Epithelial cell of esophagus (primary cell): ENCODE measurements around the gene NPIPA1.
"Not testable (repeated sequence)": the region's sequence is repeated elsewhere in the genome, so short reads cannot be mapped to it uniquely, and the experiment has no call there.

Source experiments
- DNase-seq: peaks from one replicate; pipeline ENCODE4 v3.0.0; 2010; ENCODE audit warnings: low read depth
- H3K4me3 ChIP-seq: 2 replicates; pipeline ENCODE4 v1.5.1; 2011; ENCODE audit warnings: mild to moderate bottlenecking, low read length, control low read depth
- TF ChIP-seq, protein P1 (sequence below): IDR thresholded peaks from 2 replicates; pipeline ENCODE4 v1.5.1; 2011; ENCODE audit warnings: low read depth, mild to moderate bottlenecking, low read length, control low read depth, inconsistent platforms; ENCODE audit not compliant: insufficient read depth; ENCODE audit errors: missing control alignments

The NPIPA1 gene

DNA sequence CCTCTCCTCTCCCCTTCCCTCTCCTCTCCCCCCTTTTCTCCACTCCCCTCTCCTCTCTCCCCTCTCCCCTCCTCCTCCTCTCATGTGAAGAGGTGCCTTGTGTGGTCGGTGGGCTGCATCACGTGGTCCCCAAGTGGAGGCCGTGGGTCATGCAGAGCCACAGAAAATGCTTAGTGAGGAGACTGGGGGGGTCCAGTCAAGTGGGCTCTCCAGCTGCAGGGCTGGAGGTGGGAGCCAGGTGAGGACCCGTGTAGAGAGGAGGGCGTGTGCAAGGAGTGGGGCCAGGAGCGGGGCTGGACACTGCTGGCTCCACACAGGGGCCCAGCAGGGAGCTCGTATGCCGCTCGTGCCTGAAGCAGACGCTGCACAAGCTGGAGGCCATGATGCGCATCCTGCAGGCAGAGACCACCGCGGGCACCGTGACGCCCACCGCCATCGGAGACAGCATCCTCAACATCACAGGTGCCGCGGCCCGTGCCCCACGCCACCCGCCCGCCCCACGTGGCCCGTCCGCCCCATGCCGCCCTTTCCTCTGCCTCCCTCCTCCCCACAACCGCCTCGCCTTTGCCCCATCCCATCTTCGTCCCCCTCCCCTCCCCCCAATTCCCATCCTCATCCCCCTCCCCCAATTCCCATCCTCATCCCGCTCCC is 9.1 kb upstream of the NPIPA1 start:
- not testable (repeated sequence) for H3K4me3 ChIP-seq
- peak; percentile 2 for DNase-seq

DNA sequence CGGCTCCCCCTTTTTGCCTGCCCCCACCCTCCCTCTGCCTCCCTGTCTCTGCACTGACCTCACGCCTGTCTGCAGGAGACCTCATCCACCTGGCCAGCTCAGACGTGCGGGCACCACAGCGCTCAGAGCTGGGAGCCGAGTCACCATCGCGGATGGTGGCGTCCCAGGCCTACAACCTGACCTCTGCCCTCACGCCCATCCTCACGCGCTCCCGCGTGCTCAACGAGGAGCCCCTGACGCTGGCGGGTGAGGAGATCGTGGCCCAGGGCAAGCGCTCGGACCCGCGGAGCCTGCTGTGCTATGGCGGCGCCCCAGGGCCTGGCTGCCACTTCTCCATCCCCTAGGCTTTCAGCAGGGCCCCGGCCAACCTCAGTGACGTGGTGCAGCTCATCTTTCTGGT is 8.1 kb upstream of the NPIPA1 start:
- not testable (repeated sequence) for DNase-seq

DNA sequence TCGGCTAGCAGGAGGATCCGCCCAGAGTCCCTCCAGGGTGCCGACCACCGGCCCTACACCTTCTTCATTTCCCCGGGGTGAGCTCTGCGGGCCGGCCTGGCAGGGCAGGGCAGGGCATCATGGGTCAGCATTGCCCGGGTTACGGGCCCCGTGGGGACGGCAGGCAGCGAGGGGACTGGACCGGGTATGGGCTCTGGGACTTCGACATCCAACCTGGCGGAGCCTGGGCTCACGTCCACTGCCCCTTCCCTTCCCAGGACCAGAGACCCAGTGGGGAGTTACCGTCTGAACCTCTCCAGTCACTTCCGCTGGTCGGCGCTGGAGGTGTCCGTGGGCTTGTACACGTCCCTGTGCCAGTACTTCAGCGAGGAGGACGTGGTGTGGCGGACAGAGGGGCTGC is 7.0 kb upstream of the NPIPA1 start:
- not testable (repeated sequence) for DNase-seq, H3K4me3 ChIP-seq

More for the DNA sequence above, 8.1 kb upstream of the NPIPA1 start:
- H3K4me3 ChIP-seq: not testable (repeated sequence)

DNA sequence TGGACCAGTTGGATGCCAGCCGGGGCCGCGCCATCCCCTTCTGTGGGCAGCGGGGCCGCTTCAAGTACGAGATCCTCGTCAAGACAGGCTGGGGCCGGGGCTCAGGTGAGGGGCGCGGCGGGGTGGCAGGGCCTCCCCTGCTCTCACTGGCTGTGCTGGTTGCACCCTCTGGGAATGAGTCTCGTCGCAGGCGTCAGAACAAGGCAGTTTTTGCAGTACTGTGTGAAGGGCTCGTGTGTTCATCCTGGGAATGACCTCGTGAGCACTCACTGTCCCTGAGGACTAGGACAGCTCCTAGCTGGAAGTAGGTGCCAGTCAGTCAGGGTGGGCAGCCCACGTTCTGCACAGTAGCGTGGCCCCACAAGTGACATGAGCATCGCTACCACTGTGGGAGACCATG is 6.3 kb upstream of the NPIPA1 start:
- H3K4me3 ChIP-seq, DNase-seq: not testable (repeated sequence)

DNA sequence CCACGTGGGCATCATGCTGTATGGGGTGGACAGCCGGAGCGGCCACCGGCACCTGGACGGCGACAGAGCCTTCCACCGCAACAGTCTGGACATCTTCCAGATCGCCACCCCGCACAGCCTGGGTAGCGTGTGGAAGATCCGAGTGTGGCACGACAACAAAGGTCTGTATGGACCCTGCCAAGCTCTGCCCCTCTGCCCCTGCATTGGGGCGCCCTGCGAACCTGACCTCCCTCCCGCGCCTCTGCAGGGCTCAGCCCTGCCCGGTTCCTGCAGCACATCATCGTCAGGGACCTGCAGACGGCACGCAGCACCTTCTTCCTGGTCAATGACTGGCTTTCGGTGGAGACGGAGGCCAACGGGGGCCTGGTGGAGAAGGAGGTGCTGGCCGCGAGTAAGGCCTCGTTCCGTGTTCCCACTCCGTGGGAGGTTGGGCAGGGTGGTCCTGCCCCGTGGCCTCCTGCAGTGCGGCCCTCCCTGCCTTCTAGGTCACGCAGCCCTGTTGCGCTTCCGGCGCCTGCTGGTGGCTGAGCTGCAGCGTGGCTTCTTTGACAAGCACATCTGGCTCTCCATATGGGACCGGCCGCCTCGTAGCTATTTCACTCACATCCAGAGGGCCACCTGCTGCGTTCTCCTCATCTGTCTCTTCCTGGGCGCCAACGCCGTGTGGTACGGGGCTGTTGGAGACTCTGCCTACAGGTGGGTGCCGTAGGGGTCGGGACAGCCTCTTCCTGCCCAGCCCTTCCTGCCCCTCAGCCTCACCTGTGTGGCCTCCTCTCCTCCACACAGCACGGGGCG is 4.5 kb upstream of the NPIPA1 start:
- DNase-seq: not testable (repeated sequence)

DNA sequence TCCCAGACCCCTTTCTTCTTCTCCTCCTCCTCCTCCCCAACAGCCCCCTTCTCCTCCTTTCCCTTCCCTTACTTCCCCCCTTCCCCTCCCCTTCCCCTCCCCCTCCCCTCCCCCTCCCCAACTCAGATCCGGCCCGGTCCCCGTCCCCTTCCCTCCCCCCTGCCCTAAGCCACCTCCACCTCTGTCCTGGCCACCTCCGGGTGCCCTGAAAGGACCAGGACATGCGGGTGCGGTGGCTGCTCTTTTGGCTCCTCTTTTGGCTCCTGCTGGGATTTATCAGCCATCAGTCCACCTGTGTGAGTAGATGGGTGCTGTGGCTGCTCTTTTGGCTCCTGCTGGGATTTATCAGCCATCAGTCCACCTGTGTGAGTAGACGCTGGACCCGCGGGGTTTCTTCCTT is 751 bp downstream of the NPIPA1 start:
- H3K4me3 ChIP-seq, DNase-seq: not testable (repeated sequence)

More for the DNA sequence above, 4.5 kb upstream of the NPIPA1 start:
- H3K4me3 ChIP-seq: not testable (repeated sequence)

DNA sequence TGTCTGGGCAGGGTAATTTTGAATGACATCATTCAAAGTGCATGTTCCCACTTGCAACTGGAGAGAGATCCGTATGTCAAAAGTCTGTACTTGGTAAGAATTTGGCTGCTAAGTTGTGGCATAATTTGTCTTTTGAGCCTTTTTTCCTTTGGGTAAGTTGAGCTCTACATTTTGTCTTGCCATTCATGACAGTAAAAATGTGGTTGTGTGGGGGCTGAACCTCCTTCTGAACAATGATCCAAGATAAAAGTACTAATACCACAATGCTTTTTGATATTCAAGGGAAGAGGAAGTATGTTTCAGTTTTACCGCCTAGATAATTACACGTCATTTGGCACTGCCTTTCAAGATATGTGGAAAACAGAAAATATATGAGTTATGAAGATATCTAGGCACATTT is 5.4 kb downstream of the NPIPA1 start:
- DNase-seq, H3K4me3 ChIP-seq: not testable (repeated sequence)

DNA sequence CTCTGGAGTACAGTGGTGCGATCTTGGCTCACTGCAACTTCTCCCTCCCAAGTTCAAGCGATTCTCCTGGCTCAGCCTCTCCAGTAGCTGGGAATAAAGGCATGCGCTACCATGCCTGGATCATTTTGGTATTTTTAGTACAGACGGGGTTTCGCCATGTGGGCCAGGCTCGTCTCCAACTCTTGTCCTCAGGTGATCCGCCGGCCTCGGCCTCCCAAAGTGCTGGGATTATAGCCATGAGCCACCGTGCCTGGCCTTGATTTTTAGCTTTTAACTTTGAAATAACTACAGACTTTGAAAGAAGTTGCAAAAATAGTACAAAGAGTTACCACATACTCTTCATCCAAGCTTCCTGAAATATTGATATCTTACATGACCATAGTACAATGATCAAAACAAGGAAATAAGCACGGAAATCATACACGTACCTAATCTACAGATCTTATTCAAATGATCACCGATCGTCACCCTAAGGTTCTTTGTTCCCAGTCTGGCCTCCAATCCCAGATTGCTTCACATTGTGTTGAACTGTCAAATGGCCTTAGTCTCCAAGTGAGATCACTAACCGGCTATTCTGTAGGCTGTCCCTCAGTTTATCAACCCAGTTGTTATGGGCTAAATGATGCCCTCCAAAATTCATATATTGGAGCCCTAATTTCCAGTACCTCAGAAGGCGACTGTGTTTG is 18.4 kb downstream of the NPIPA1 start:
- H3K4me3 ChIP-seq: no peak overlapping the region
- TF ChIP-seq, protein P1, sequence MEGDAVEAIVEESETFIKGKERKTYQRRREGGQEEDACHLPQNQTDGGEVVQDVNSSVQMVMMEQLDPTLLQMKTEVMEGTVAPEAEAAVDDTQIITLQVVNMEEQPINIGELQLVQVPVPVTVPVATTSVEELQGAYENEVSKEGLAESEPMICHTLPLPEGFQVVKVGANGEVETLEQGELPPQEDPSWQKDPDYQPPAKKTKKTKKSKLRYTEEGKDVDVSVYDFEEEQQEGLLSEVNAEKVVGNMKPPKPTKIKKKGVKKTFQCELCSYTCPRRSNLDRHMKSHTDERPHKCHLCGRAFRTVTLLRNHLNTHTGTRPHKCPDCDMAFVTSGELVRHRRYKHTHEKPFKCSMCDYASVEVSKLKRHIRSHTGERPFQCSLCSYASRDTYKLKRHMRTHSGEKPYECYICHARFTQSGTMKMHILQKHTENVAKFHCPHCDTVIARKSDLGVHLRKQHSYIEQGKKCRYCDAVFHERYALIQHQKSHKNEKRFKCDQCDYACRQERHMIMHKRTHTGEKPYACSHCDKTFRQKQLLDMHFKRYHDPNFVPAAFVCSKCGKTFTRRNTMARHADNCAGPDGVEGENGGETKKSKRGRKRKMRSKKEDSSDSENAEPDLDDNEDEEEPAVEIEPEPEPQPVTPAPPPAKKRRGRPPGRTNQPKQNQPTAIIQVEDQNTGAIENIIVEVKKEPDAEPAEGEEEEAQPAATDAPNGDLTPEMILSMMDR: no peak
- DNase-seq: no peak

DNA sequence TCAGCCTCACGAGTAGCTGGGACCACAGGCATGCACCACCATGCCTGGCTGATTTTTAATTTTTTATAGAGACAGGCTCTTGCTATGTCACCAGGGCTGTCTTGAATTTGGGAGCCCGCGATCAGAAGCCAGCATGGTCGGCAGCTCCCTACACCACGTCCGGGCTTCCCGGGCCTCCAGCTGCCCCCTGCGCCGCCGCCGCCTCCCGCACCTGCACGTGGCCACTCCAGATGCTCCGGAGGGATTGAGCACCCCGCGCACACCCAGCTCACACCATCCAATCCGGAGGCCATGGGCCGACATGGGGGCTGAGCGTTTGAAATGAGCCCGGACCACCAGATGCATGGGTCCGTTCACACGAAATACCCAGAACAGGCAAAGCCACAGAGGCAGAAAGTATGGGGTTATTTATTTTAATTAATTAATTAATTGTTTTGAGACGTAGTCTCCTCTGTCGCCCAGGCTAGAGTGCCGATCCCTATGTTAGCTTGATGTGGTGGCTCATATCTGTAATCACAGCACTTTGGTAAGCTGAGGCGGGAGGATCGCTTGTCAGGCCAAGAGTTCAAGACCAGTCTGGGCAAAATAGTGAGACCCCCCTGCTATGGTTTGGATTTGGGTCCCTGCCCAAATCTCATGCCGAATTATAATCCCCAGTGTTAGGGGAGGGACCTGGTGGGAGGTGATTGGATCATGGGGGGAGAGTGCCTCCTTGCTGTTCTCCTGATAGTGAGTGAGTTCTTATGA is 20.5 kb downstream of the NPIPA1 start:
- no peak for DNase-seq
- TF ChIP-seq, protein P1: no peak
- H3K4me3 ChIP-seq: no peak overlapping the region

DNA sequence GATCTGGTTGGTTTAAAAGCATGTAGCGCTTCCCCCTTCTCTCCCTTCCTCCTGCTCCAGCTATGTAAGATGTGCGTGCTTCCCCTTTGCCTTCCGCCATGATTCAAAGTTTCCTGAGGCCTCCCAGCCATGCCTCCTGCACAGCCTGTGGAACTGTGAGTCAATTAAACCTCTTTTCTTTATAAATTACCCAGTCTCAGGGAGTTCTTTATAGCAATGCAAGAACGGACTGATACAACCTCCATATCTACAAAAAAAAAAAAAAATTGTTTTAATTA is 21.0 kb downstream of the NPIPA1 start:
- no peak overlapping the region for H3K4me3 ChIP-seq
- DNase-seq: no peak
- TF ChIP-seq, protein P1: no peak
